Measurements from ENCODE around the gene ZNF600.
"Not testable (repeated sequence)": the region's sequence is repeated elsewhere in the genome, so short reads cannot be mapped to it uniquely, and the experiment has no call there.

The ZNF600 gene

DNA sequence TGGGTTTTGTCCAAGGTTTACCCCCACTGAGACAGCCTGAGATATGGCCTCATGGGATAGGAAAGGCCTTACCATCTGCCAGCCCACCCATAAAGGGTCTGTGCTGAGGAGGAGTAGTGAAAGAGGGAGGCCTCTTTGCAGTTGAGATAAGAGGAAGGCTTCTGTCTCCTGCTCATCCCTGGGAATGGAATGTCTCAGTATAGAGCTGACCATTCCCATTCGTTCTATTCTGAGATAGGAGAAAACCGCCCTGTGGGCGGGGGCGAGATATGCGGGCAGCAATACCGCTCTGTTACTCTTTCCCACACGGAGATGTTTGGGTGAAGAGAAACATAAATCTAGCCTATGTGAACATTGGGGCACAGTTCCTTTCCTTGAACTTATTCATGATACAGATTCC is 45.2 kb downstream of the ZNF600 start:
- not testable (repeated sequence) for DNase-seq

DNA sequence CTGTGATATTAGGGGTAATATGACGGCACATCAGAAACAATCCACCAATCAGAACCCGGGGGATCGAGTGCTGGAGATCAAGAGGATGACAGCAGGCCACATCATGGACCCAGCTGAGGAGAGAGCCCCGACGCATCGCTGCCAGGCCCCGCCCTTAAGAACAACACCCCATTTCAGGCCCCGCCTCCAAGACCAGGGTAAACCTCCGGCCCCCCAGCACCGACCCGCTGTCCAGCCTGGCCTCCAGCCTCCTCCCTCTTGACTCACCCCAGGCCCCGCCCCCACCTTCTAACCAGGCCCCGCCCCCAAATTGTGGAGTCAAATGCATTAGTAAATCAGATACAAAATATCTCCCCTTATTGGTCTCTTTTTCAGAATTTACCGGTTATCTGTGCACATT is 47.0 kb downstream of the ZNF600 start:
- DNase-seq = no peak

DNA sequence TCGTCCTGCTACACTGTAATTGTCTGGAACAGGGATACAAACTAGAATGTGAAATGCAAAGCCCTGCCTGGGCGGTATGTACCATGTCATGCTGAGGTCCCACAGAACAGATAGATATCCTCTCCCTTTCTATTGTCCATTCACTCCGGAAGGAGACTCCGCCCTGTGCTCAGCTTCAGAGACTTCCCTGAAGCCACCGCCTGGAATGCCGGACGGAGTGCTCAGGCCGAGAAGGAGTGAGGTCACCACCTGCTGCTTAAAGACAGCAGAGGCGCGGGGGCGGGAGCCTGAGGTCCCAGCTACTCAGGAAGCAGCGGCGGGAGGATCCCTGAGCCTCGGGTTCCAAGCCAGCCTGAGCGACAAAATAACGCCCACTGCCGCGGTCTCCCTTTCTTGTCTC is 50.9 kb downstream of the ZNF600 start:
- DNase-seq = no peak

DNA sequence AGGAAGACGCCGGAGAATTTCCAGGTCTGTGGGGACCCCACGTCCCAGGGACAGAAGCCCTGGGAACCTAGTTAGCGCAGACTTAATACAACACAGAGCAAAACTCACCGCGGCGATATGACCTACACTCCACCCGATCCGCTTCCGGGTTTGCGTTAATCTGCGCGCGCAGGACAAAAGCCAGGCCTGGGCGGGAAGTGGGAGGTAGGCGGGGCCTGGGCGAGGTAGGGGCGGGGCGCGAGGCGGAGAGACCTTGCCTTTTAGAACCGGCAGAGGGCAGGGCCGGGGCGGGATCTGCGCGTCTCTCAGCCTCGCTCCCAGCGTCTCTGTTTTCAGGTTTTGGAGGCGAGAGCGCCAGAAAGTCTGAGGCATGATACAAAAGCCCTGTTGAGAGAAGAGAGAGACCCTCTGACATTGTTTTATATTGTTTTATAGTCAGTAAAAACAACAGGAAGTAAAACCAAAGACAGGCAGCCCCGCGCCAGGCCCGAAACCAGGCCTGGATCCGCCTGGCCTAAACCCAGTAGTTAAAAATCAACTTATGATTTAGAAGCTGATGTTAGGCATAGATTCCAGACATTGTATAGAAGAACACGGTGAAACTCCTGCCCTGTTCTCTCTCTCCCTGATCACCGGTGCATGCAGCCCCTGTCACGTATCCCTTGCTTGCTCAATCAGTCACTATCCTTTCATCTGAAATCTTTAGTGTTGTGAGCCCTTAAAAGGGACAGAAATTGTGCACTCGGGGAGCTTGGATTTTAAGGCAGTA is 51.5 kb downstream of the ZNF600 start, which contains the start of gene ZNF611:
TSS of gene ZNF611 (minus strand) at position 152 of the 769 bp plus-strand sequence. CDS start 19,150 bp downstream, outside the sequence.
- DNase-seq = peak; percentile 98

DNA sequence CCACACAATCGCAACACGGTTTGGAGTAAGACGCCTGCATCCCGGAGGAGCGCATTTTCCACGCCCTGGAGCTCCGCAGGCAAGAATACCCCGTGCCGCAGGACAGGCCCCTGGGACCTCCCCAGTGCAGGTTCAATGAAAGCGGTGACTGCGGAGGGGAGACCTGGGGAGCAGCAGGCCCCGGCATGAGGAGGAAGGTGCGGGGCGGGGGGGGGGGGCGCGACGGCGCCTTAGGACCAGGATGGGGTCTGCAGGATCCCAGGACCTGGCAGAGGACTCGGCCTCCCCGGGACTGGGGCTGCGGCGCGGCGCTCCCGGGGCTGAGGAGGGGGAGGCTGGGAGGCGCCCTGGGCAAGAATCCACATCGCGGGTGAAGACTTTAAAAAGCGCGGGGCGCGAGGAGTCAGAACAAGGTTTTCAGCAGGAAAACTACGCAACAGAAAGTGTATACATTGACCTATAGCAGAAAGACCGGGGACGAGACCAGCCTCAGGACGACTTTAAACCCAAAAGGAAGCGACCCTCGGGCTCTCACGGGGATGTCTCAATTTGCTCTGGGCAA is 52.2 kb downstream of the ZNF600 start:
- DNase-seq = no peak

DNA sequence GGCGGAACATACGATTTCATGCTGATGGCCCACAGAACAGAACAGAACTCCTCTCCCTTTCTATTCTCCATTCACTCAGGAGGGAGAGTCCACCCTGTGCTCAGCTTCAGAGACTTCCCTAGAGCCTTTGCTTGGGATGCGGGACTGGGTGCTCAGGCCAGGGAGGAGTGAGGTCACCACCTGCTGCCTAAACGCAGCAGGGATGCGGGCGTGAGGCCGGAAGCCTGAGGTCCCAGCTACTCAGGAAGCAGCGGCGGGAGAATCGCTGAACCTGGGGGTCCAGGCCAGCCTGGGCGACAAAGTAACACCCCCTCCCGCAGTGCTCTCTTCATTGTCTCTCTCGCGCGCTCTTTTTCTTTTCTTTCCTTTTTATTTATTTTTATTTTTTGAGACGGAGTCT is 60.5 kb downstream of the ZNF600 start:
- not testable (repeated sequence) for DNase-seq

DNA sequence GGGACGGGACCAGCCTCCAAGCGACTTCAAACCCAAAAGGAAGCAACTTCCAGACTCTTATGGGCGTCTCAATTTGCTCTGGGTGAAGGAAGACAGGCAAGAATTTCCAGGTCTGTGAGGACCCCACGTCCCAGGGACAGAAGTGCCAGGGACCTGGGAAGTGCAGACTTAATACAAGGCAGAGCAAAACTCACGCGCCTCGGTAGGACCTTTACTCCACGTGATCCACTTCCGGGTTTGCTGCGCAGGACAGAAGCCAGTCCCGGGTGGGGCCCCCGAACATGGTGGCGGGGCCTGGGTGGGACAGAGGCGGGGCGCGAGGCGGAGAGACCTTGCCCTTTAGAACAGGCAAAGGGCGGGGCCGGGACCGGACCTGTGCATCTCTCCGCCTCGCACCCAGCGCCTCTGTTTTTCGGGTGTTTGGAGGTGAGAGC is 61.0 kb downstream of the ZNF600 start:
- DNase-seq = no peak

DNA sequence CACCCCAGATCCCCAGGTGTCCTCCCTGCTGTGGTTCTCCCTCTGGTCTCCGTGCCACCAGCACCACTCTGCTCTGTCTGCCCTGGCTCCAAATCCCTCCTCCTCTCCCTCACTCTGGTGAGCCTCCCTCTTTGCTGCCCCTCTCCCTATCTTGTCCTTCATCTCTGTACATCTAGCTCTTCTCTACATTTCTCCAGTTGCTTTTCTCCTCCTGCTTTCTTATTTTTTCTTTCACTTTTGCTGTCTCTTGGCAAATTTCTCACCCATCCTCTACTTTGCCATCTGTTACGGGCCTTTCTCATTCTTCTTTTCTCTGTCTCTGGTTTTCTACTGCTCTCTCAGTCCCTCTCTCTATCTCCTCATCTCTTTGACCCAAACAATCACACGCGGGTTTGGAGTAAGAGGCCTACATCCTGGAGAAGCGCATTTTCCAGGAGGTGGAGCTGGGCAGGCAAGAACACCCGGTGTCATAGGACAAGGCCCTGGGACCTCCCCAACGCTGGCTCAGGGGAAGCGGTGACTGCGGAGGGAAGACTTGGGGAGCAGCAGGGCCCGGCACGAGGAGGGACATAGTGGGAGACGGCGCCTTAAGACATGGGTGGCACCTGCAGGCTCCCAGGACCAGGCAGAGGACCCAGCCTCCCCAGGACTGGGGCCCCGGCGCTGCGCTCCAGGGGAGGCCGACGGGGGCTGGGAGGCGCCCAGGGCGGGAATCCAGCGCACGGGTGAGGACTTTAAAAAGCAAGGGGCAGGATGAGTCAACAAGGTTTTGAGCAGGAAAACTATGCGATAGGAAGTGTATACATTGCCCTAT is 61.7 kb downstream of the ZNF600 start:
- no peak for DNase-seq

DNA sequence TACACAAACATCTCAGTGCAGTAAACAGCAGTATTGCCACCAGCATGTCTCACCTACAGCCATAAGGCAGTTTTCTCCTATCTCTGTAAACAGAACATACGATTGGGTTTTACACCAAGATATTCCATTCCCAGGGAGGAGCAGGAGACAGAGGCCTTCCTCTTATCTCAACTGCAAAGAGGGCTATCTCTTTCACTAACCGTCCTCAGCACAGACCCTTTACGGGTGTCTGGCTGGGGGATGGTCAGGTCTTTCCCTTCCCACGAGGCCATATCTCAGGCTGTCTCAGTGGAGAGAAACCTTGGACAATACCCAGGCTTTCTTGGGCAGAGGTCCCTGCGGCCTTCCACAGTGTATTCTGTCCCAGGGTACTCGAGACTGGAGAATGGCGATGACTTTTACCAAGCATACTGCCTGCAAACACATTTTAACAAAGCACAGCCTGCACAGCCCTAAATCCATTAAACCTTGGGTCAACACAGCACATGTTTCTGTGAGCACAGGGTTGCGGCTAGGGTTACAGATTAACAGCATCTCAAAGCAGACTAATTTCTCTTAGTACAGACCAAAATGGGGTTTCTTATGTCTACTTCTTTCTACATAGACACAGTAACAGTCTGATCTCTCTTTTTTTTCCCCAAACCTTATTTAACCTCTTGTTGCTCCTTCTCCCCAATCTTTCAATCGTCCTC is 62.5 kb downstream of the ZNF600 start:
- DNase-seq = not testable (repeated sequence)

DNA sequence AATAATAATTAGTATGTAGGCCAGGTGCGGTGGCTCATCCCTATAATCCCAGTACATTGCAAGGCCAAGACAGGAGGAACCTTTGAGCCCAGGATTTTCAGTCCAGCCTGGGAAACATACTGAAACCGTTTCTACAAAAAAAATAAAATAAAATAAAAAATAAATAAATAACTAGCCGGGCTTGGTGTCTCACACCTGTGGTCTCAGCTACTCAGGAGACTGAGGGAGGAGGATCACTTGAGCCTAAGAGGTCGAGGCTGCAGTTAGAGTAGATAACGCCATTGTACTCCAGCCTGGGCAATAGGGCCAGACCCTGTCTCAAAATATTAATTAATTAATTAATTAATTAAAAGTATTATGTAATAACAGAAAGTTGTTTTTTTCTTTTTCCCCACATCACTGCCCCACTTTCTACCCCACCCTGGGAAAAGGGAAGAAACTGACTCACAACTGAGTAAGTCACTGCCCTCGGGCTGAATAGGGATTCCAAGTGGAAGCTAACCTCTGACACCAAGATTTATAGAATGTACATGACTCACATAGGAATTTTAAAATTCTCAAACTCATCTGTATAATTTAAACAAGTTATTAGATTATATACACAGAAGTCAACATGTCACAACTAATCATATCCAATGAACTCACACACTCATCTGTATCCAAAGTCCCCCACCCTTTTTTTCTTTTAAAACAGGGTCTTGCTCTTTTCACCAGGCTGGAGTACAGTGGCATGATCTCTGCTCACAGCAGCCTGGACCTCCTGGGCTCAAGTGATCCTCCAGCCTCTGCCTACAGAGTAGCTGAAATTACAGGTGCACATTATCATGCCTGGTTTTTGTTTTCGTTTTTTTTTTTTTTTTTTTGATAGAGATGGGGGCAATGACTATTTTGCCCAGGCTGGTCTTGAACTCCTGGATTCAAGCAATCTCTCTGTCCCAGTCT is 64.3 kb downstream of the ZNF600 start:
- no peak for DNase-seq

DNA sequence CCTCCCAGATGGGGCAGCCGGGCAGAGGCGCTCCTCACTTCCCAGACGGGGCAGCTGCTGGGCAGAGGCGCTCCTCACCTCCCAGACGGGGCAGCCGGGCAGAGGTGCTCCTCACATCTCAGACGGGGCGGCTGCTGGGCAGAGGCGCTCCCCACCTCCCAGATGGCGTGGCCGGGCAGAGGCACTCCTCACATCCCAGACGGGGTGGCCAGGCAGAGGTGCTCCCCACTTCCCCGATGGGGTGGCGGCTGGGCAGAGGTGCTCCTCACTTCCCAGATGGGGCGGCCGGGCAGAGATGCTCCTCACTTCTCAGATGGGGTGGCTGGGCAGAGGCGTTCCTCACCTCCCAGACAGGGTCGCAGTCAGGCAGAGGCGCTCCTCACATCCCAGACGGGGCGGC is 66.0 kb downstream of the ZNF600 start:
- DNase-seq = not testable (repeated sequence)

DNA sequence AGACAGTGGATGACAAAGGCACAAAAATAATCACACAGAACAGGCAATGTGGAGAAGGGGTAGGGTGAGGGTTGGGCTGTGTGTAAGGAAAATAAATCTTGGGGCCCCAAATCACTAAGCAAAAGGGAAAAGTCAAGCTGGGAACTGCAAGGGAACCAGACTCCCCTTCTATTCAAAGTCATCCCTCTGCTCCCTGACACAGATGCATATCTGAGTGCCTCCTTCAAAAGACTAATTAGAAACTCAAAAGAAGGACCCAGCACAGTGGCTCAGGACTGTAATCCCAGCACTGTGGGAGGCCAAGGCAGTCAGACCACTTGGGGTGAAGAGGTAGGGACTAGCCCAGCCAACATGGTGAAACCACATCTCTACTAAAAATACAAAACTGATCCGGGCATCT is 70.1 kb downstream of the ZNF600 start:
- DNase-seq = no peak

DNA sequence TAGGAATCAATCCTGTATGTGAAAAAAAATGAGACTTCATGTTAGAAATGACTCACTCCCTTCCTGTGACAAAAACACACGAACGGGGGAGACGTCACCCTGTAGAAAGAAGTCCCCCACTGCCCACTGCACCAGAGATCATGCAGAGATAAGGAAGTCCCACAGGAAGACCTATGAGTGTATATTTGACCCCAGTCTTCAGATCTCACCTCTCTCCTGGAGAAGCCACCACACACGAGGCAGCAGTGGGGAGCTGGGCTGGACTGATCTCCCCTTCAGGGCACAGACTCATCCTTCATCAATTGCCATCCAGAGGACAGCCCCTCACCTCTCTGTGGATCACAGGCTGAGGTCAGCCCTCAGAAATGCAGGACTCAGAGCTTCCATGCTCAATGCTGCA is 70.7 kb downstream of the ZNF600 start:
- peak; percentile 40 for DNase-seq

DNA sequence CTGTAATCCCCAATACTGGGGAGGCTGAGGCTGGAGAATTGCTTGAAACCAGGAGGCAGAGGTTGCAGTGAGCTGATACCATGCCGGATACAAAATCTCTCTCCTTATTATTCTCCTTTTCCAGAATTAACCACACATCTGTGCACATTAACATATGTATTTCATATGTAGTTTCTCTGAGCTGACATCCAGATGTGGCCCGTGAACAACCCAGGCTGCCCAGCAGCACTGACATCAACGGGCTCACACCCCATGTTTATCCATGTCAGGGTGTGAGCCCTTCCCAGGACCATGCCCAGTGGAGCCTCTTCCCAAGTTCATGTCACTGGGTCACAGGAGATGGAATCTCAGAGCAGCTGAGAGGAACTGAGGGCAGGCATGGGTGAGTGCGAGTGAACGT is 71.3 kb downstream of the ZNF600 start:
- not testable (repeated sequence) for DNase-seq

Data from CD4-positive, alpha-beta T cell treated with Interleukin-12 subunit alpha and Interleukin-12 subunit beta, for 1 hour (primary cell).